Fibroblast of lung (primary cell): ENCODE results near the gene COL27A1. TPM values are rescaled to one million over a fixed set of nuclear protein-coding genes. Genes with fewer than 3 reads are reported as not detected.

Experiments
- DNase-seq, 2 donors: peaks; one replicate each; pipeline versions ENCODE4 v3.0.0 to v3.0.0-alpha.2; 2010; ENCODE audit warnings: low read depth in 2 of 2
- H2AFZ ChIP-seq: 2 replicates; pipeline ENCODE4 v1.5.1; 2012; ENCODE audit warnings: low read length, control low read depth, inconsistent platforms
- H3K27ac ChIP-seq: 2 replicates; pipeline ENCODE4 v1.5.1; 2011; ENCODE audit warnings: low read length, control low read depth; ENCODE audit not compliant: insufficient read depth
- H3K27me3 ChIP-seq: 2 replicates; pipeline ENCODE4 v1.5.1; 2011; ENCODE audit warnings: mild to moderate bottlenecking, low read length; ENCODE audit not compliant: control insufficient read depth, insufficient read depth
- H3K36me3 ChIP-seq: 2 replicates; pipeline ENCODE4 v1.5.1; 2011; ENCODE audit warnings: low read length; ENCODE audit not compliant: control insufficient read depth, insufficient read depth
- H3K4me1 ChIP-seq: 2 replicates; pipeline ENCODE4 v1.5.1; 2011; ENCODE audit warnings: low read length; ENCODE audit not compliant: control insufficient read depth, insufficient read depth; ENCODE audit errors: extremely low read depth
- H3K4me2 ChIP-seq: 2 replicates; pipeline ENCODE4 v1.5.1; 2011; ENCODE audit warnings: low read length, control low read depth; ENCODE audit not compliant: insufficient read depth; ENCODE audit errors: extremely low read depth
- H3K4me3 ChIP-seq, 4 experiments: fragments of 200-600 bp in 1 of 4; sonication (generic) in 1 of 4; replicated peaks in 1 of 4; 2 replicates each; pipeline ENCODE4 v1.5.1; 2011 to 2016; ENCODE audit warnings: low read length in 4 of 4, low read depth in 3 of 4, mild to moderate bottlenecking in 3 of 4, control low read depth in 2 of 4, inconsistent platforms in 1 of 4, mixed read lengths in 1 of 4; ENCODE audit not compliant: insufficient read depth in 1 of 4; ENCODE audit errors: control extremely low read depth in 1 of 4
- H3K79me2 ChIP-seq: 2 replicates; pipeline ENCODE4 v1.5.1; 2012; ENCODE audit warnings: mild to moderate bottlenecking, low read length, inconsistent platforms; ENCODE audit not compliant: control insufficient read depth, insufficient read depth
- H3K9ac ChIP-seq: 2 replicates; pipeline ENCODE4 v1.5.1; 2011; ENCODE audit warnings: mild to moderate bottlenecking, low read length, control low read depth; ENCODE audit not compliant: insufficient read depth
- H3K9me3 ChIP-seq: 2 replicates; pipeline ENCODE4 v1.5.1; 2012; ENCODE audit warnings: low read depth, low read length; ENCODE audit not compliant: control insufficient read depth, insufficient read depth
- H4K20me1 ChIP-seq: 2 replicates; pipeline ENCODE4 v1.5.1; 2011; ENCODE audit warnings: low read length; ENCODE audit not compliant: control insufficient read depth, insufficient read depth; ENCODE audit errors: extremely low read depth
- EZH2 ChIP-seq: IDR thresholded peaks from 2 replicates; pipeline ENCODE4 v1.5.1; 2012; ENCODE audit warnings: low read length, control low read depth, mild to moderate bottlenecking; ENCODE audit errors: missing control alignments
- polyA plus RNA-seq, 2 donors: library from polyadenylated mRNA; depleted of rRNA in 1 of 2; stranded (reverse) in 1 of 2; unstranded in 1 of 2; fragments of >200 nt; gene quantifications; 2 replicates each; pipeline ENCODE4 v1.2.1, GENCODE V29; 2011 to 2012; ENCODE audit warnings: missing spikeins in 1 of 2
- total RNA-seq: library from RNA; depleted of rRNA; stranded (reverse); fragments of >200 nt; gene quantifications from 2 replicates; pipeline ENCODE4 v1.2.1, GENCODE V29; 2014
- TF ChIP-seq, protein P1 (sequence below), 2 donors: IDR thresholded peaks in 1 of 2; conservative IDR thresholded peaks in 1 of 2; 1 replicate in 1 of 2; 2 replicates in 1 of 2; pipeline ENCODE4 v1.5.1; 2011 to 2012; ENCODE audit warnings: low read length in 2 of 2, control low read depth in 1 of 2, inconsistent platforms in 1 of 2, low read depth in 1 of 2, mild to moderate bottlenecking in 1 of 2

Gene COL27A1
- total and polyA plus RNA-seq, 2 donors (not counting 1 experiment from before 2014, with no cell fraction given): 2.4 to 5.4 TPM

DNA sequence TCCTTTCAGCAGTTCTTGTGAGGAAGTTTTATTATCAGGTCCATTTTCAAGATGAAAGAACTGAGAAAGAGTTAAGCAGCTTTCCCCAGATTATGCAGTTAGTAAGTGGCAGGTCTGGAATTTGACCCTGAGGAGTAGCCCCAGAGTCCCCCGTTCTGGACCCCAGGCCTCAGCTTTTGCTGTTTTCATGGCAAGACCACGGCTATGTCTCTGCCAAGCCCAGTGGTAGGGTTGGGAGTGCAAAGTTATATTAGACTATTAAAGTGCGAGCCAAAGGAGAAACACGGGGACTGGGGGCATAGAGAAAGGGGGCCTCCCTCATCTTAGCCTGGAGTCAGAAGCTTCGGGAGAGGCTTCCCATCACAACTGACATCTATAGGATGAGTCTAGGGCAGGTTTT, 148.2 kb downstream of the COL27A1 start:
- H3K4me1 ChIP-seq: no peaks in the 10 kb centered on the region
- H3K4me3 ChIP-seq: no peak overlapping the region
- peaks cover 2% of the 10 kb centered on the region for H3K36me3 ChIP-seq
- H3K9me3 ChIP-seq: no peaks in the 10 kb centered on the region
- no peak overlapping the region for H2AFZ ChIP-seq
- no peak overlapping the region for H3K27ac ChIP-seq
- no peaks in the 10 kb centered on the region for H3K27me3 ChIP-seq
- DNase-seq: no peak
- H3K79me2 ChIP-seq: no peaks in the 10 kb centered on the region
- no peak overlapping the region for H3K4me2 ChIP-seq
- no peak overlapping the region for H3K9ac ChIP-seq
- no peak for TF ChIP-seq EZH2
- TF ChIP-seq, protein P1, sequence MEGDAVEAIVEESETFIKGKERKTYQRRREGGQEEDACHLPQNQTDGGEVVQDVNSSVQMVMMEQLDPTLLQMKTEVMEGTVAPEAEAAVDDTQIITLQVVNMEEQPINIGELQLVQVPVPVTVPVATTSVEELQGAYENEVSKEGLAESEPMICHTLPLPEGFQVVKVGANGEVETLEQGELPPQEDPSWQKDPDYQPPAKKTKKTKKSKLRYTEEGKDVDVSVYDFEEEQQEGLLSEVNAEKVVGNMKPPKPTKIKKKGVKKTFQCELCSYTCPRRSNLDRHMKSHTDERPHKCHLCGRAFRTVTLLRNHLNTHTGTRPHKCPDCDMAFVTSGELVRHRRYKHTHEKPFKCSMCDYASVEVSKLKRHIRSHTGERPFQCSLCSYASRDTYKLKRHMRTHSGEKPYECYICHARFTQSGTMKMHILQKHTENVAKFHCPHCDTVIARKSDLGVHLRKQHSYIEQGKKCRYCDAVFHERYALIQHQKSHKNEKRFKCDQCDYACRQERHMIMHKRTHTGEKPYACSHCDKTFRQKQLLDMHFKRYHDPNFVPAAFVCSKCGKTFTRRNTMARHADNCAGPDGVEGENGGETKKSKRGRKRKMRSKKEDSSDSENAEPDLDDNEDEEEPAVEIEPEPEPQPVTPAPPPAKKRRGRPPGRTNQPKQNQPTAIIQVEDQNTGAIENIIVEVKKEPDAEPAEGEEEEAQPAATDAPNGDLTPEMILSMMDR (conservative IDR thresholded peaks at IDR 0.05 in 1 of 2, IDR thresholded peaks at IDR 0.05 in 1 of 2; ENCODE audit: low read depth in 1 of 2, low read length in 2 of 2): no peak
- H4K20me1 ChIP-seq: no peaks in the 10 kb centered on the region

GRCh38 chr9:114303977-114304376, 148.6 kb downstream of the COL27A1 start:
- Histone ChIP-seq H3K4me2 (no peak overlapping the region), H3K36me3 (peaks cover 2% of the 10 kb centered on the region), H3K79me2 (no peaks in the 10 kb centered on the region), H3K4me1 (no peaks in the 10 kb centered on the region), H3K4me3 (no peak overlapping the region), H3K27me3 (no peaks in the 10 kb centered on the region), H3K9me3 (no peaks in the 10 kb centered on the region), H4K20me1 (no peaks in the 10 kb centered on the region), H2AFZ (no peak overlapping the region), H3K9ac (no peak overlapping the region), H3K27ac (no peak overlapping the region)
- no peak for DNase-seq
- TF ChIP-seq, protein P1 (conservative IDR thresholded peaks at IDR 0.05 in 1 of 2, IDR thresholded peaks at IDR 0.05 in 1 of 2; ENCODE audit: low read depth in 1 of 2, low read length in 2 of 2): no peak
- no peak for TF ChIP-seq EZH2

- Histone ChIP-seq H2AFZ (no peak overlapping the region), H3K79me2 (no peaks in the 10 kb centered on the region), H3K36me3 (peaks cover 2% of the 10 kb centered on the region), H3K27ac (no peak overlapping the region), H3K4me1 (no peaks in the 10 kb centered on the region), H4K20me1 (no peaks in the 10 kb centered on the region), H3K9me3 (no peaks in the 10 kb centered on the region), H3K27me3 (no peaks in the 10 kb centered on the region), H3K4me2 (no peak overlapping the region), H3K9ac (no peak overlapping the region), H3K4me3 (no peak overlapping the region)
- DNase-seq: no peak
- TF ChIP-seq, protein P1 (conservative IDR thresholded peaks at IDR 0.05 in 1 of 2, IDR thresholded peaks at IDR 0.05 in 1 of 2; ENCODE audit: low read depth in 1 of 2, low read length in 2 of 2): no peak
- no peak for TF ChIP-seq EZH2
Measured at GRCh38 chr9:114304416-114305188, 149.3 kb downstream of the COL27A1 start.
